ENCODE results near the gene STIM2.
"Not testable (repeated sequence)": the region's sequence is repeated elsewhere in the genome, so short reads cannot be mapped to it uniquely, and the experiment has no call there.

STIM2 gene

DNA sequence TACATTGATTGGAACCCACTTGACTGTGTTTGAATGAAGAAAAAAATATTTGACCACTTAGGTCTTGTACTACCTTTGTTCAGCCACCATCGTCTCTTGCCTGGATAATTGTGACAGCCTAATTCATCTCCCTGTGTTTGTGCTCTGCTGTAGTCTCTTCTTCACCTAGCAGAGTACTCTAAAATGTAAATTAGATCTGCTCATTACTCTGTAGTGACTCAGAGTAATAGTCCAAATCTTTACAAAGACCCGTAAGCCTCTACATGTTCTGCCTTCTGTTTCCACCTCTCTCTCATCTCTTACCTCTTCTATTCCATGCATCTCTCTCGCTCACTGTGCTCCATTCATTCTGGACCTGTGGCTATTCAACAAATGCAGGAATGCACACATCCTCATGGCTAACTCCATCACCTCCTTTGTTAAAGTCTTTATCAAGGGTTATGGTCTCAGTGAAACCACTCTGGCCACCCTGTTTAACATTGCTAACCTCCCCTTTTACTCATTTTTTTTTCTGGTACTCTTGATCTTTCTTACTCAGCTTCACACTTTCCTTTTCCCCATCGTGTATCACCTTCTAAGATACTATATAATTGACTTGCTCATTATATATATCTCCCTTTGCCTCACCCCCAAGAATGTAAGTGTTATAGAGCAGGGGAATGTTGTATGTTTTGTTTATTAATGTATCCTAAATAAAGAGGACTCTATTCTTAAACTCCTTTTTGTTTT is 98.4 kb downstream of the STIM2 start:
- DNase-seq = peak in 1 of 5 donors; percentile 4

- DNase-seq = no peak
These were observed 99.0 kb downstream of the STIM2 start for GRCh38 chr4:26959654-26960047.

DNA sequence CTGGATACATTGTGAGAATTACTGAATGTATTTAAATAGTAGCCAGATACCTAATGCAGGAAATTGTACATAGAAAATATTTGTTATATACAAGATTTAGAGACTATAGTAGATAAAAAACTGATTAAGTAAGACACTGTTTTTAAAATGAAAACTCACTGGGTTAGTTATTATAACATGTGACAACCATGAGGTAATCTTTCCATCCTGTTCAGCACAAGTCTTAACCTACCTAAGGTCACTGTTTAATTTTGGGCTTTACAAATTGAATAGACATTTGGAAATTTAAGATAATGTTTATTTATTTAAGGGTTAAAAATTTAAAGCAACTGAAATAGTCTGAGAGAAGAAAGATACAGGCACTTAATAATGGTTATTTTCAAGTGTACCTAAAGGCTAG is 102.1 kb downstream of the STIM2 start:
- DNase-seq = no peak

GRCh38 chr4:26964512-26964911 is 103.9 kb downstream of the STIM2 start:
- DNase-seq = no peak

DNA sequence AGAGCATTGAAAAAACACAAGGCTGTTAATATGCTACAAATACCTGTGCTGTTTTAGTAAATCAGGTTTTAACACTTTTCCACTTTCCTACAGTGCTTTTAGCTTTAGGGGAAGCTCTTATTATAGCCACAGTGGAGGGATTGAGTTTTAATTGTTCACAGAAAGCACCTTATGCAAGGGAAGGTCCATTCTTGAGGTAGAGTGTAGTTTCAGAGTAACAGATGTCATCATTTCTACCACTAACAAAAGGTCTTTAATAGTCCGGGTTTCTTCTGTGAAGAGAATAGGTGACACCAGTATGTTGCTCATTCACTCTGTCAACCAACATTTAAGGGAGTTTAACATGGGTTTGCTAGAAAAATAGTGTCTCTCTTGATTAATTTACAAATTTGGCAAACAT is 104.4 kb downstream of the STIM2 start:
- no peak for DNase-seq

GRCh38 chr4:26975464-26976181 is 115.0 kb downstream of the STIM2 start:
- DNase-seq = not testable (repeated sequence)

- DNase-seq = no peak
These were observed 117.9 kb downstream of the STIM2 start for GRCh38 chr4:26978387-26979053.

- no peak for DNase-seq
These were observed 124.3 kb downstream of the STIM2 start for GRCh38 chr4:26984896-26985295.

- DNase-seq = peak in 4 of 5 donors; percentile 7 to 67 (median 21)
These were observed 125.2 kb downstream of the STIM2 start for GRCh38 chr4:26985873-26986272.

GRCh38 chr4:26987191-26987590 is 126.5 kb downstream of the STIM2 start:
- DNase-seq = no peak

DNA sequence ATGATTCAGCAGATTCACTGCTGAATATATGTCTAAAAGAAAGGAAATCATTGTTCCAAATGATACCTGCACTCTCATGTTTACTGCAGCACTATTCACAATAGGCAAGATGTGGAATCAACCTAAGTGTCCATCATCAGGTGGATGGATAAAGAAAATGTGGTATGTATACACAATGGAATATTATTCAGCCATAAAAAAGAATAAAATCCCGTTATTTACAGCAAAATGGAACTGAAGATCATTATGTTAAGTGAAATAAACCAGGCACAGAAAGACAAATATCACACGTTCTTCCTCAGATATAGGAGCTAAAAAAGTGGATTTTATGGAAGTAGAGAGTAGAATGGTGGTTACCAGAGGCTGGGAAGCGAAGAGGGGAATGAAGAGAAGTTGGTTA is 130.4 kb downstream of the STIM2 start:
- DNase-seq = no peak

DNA sequence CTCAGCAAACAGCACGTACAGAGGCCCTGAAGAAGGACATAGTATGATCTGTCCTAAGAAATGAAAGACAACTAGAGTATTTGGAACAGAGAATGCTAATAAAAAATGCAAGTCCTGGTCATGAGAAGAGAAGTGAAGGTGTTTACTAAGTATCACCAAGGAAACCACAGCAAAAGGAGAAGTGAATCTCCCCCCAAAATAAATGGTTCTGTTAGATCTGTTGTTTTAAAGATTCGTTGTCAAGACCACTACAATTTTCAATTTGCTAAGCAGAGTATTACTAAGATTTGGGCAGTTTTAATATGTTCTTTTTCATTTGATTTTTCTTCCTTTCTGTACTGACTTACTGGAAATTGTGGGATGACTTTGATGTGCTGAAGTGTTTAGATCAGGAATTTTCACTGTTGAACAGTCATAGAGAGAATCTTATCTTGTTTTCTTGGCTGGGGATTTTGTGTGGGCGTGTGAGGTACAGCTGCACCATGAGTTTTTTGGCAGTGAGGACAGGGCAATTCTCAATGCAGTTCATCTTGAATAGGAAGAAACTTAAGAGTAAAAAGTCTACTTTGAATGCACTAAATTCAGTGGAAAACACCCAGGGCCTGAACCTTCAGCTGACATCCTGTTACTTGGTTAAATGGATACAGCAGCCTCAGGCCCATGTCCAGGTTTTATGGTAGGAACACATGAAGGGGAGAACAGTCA is 132.2 kb downstream of the STIM2 start:
- DNase-seq = no peak

GRCh38 chr4:26993539-26993938 is 132.9 kb downstream of the STIM2 start:
- DNase-seq = no peak

DNA sequence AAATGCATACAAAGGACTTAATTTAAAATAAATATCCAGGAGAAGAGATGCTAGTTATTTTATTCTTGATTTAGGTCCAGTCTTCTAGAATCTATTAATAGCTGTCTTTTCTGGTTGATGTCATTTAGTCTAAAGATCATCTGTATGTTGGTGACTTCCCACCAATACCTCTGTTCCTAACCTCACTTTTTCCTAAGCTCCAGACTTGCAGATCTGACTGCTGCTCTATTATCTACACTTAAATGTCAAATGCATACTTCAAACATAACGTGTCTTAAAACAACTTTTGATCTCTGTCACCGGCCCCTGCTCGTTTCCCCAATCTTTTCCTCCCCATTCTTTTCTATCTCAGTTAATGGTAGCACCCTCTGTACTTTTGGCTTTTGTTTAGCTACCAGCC is 133.3 kb downstream of the STIM2 start:
- DNase-seq = no peak

DNA sequence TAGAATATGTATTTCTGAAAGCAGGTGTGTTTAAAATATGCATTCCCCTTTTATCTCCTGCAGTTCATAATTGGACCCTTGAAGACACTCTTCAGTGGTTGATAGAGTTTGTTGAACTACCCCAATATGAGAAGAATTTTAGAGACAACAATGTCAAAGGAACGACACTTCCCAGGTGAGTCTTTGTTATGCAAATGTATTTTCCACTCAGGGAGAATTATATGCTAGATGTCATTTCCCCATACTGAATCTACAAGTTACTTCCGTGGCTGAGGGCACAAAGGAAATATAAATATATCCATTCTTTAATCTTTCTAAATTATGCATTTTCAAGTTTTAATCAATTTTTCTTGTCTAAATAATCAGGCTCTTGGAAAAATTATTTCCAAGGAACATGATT is 134.7 kb downstream of the STIM2 start:
- DNase-seq = no peak

DNA sequence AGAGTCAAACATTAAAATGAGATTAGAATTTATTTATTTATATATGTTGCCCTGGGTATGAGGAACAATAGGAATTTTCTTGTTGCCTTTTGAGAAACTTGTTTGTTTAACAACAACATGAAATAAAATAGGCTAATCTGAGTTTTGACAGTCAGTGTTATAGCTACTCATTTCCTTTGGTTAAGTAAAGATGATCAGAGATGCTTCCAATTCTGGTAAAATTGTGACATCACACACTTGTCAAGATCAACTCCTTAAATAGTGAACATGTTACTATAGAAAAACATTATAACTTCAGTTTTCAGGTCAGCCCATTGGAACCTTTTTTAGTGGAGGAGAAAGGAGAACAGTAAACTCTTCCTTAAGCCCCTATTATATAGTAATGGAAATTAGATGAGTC is 136.1 kb downstream of the STIM2 start:
- no peak for DNase-seq

- no peak for DNase-seq
These were observed 139.0 kb downstream of the STIM2 start for GRCh38 chr4:26999689-27000088.

GRCh38 chr4:27000122-27000521 is 139.5 kb downstream of the STIM2 start:
- DNase-seq = no peak

GRCh38 chr4:27000820-27001219 is 140.2 kb downstream of the STIM2 start:
- DNase-seq = peak in 1 of 5 donors; percentile 19

- no peak for DNase-seq
These were observed 140.9 kb downstream of the STIM2 start for GRCh38 chr4:27001398-27002164.

GRCh38 chr4:27003642-27004113 is 143.0 kb downstream of the STIM2 start:
- DNase-seq = peak in 1 of 5 donors; percentile 40

GRCh38 chr4:27005501-27005900 is 144.9 kb downstream of the STIM2 start:
- no peak for DNase-seq
